ENCODE measurements around the gene RAP2A. TPM values are rescaled to one million over a fixed set of nuclear protein-coding genes. Genes with fewer than 3 reads are reported as not detected.
A peak's percentile ranks its signal among the peaks of the same experiment; 100 is the strongest.

RAP2A gene
- total and polyA plus RNA-seq, 2 experiments from 2014 or later = 12.1 to 41.9 TPM

- WGBS (ENCODE audit: low lambda C conversion rate, missing lambda C conversion rate) = under 1% methylated on average over 38 of the region's 60 CpGs
- TF ChIP-seq, protein P1, sequence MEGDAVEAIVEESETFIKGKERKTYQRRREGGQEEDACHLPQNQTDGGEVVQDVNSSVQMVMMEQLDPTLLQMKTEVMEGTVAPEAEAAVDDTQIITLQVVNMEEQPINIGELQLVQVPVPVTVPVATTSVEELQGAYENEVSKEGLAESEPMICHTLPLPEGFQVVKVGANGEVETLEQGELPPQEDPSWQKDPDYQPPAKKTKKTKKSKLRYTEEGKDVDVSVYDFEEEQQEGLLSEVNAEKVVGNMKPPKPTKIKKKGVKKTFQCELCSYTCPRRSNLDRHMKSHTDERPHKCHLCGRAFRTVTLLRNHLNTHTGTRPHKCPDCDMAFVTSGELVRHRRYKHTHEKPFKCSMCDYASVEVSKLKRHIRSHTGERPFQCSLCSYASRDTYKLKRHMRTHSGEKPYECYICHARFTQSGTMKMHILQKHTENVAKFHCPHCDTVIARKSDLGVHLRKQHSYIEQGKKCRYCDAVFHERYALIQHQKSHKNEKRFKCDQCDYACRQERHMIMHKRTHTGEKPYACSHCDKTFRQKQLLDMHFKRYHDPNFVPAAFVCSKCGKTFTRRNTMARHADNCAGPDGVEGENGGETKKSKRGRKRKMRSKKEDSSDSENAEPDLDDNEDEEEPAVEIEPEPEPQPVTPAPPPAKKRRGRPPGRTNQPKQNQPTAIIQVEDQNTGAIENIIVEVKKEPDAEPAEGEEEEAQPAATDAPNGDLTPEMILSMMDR (IDR thresholded peaks at IDR 0.05; ENCODE audit: poor library complexity) = no peak
- TF ChIP-seq EZH2phosphoT487 (IDR thresholded peaks at IDR 0.05; ENCODE audit: low read depth, severe bottlenecking, unreplicated experiment) = no peak
- H4K20me1 ChIP-seq (ENCODE audit: insufficient read depth, poor library complexity, severe bottlenecking) = peaks cover 5% of the 10 kb centered on the region
- no peaks in the 10 kb centered on the region for H3K36me3 ChIP-seq (replicated peaks; ENCODE audit: insufficient read depth, low read depth)
- H3K27me3 ChIP-seq = no peaks in the 10 kb centered on the region
- H3K79me2 ChIP-seq = peaks cover 52% of the 10 kb centered on the region
- no peak for DNase-seq (ENCODE audit: low spot score)
- H3K27ac ChIP-seq = peak overlapping the region; percentile 81
- peak overlapping the region; percentile 64 for H2AFZ ChIP-seq
- H3K9me3 ChIP-seq (ENCODE audit: low read depth) = no peaks in the 10 kb centered on the region
- H3K4me1 ChIP-seq (ENCODE audit: insufficient read depth) = peaks cover 13% of the 10 kb centered on the region
- H3K4me2 ChIP-seq = peak overlapping the region; percentile 78
- no peaks in the 10 kb centered on the region for H3K9me2 ChIP-seq (replicated peaks; ENCODE audit: insufficient read depth)
- H3K4me3 ChIP-seq = peak overlapping the region; percentile 50
Measured at GRCh38 chr13:97434397-97435201, 630 bp downstream of the RAP2A start.

DNA sequence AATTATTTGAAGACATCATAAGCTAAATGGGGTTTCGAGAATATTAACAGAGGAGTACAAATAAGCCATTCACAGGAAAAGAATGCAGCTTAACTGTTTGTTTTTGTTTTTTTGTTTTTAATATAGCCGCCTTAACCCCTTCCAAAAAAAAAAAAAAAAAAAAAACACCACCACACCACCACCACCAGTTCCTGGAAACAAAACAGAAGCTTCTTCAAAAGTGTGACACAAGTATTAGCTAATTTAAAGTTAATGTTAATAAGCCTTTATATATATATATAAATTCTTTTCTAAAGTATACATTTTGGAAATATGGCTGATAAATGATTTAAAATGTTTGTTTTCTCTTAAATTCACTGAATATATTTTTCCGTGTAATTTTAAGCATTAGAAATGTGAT is 1.4 kb downstream of the RAP2A start:
- Histone ChIP-seq H2AFZ (peak overlapping the region; percentile 64), H3K36me3 (replicated peaks; ENCODE audit: insufficient read depth, low read depth) (no peaks in the 10 kb centered on the region), H3K27ac (peak overlapping the region; percentile 81), H3K4me1 (ENCODE audit: insufficient read depth) (peaks cover 13% of the 10 kb centered on the region), H3K9me2 (replicated peaks; ENCODE audit: insufficient read depth) (no peaks in the 10 kb centered on the region), H3K79me2 (peaks cover 59% of the 10 kb centered on the region), H4K20me1 (ENCODE audit: insufficient read depth, poor library complexity, severe bottlenecking) (peaks cover 5% of the 10 kb centered on the region), H3K9me3 (ENCODE audit: low read depth) (no peaks in the 10 kb centered on the region), H3K4me2 (peak overlapping the region; percentile 78), H3K4me3 (peak overlapping the region; percentile 50), H3K27me3 (no peaks in the 10 kb centered on the region)
- WGBS (ENCODE audit: low lambda C conversion rate, missing lambda C conversion rate) = 20% methylated on average over 3 of the region's 3 CpGs
- DNase-seq (ENCODE audit: low spot score) = no peak
- TF ChIP-seq EZH2 (IDR thresholded peaks at IDR 0.05; ENCODE audit: borderline replicate concordance) = no peak
- TF ChIP-seq, protein P1 (IDR thresholded peaks at IDR 0.05; ENCODE audit: poor library complexity) = no peak
- TF ChIP-seq EZH2phosphoT487 (IDR thresholded peaks at IDR 0.05; ENCODE audit: low read depth, severe bottlenecking, unreplicated experiment) = no peak

GRCh38 chr13:97435794-97436193 is 1.8 kb downstream of the RAP2A start:
- Histone ChIP-seq H3K36me3 (replicated peaks; ENCODE audit: insufficient read depth, low read depth) (no peaks in the 10 kb centered on the region), H3K9me2 (replicated peaks; ENCODE audit: insufficient read depth) (no peaks in the 10 kb centered on the region), H3K79me2 (peaks cover 61% of the 10 kb centered on the region), H3K4me3 (peak overlapping the region; percentile 50), H3K27me3 (no peaks in the 10 kb centered on the region), H3K27ac (no peak overlapping the region), H3K4me2 (peak overlapping the region; percentile 78), H3K4me1 (ENCODE audit: insufficient read depth) (peaks cover 13% of the 10 kb centered on the region), H2AFZ (no peak overlapping the region), H4K20me1 (ENCODE audit: insufficient read depth, poor library complexity, severe bottlenecking) (peaks cover 5% of the 10 kb centered on the region), H3K9me3 (ENCODE audit: low read depth) (no peaks in the 10 kb centered on the region)
- WGBS (ENCODE audit: low lambda C conversion rate, missing lambda C conversion rate) = 29% methylated on average over 5 of the region's 5 CpGs
- DNase-seq (ENCODE audit: low spot score) = no peak
- TF ChIP-seq EZH2 (IDR thresholded peaks at IDR 0.05; ENCODE audit: borderline replicate concordance) (no peak), EZH2phosphoT487 (IDR thresholded peaks at IDR 0.05; ENCODE audit: low read depth, severe bottlenecking, unreplicated experiment) (no peak)
- TF ChIP-seq, protein P1 (IDR thresholded peaks at IDR 0.05; ENCODE audit: poor library complexity) = no peak

Data from hepatocyte (in vitro differentiated cells).